ENCODE data around the gene TENM3.

Gene TENM3

GRCh38 chr4:182704948-182705347 is 461.7 kb downstream of the TENM3 start:
- DNase-seq = no peak

GRCh38 chr4:182705389-182705788 is 462.2 kb downstream of the TENM3 start:
- DNase-seq = no peak

DNA sequence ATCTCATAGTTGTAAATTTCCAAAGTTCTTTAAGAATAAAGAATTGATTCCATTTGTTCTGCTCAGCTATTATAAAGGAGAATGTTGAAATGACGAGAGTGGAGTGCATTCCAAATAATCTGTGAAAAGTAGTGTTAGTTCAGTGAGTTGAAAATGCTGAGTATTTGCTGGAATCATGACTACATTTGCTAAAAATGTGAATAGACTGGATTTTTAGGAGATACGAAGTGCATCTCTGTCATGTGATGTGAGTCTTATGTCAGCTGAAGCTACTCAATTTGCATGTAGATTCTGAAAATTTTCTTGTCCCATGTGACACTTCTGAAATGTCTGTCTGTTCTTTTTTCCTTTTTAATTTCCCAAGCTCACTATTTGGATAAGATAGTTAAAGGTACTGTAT is 468.0 kb downstream of the TENM3 start:
- DNase-seq = no peak

DNA sequence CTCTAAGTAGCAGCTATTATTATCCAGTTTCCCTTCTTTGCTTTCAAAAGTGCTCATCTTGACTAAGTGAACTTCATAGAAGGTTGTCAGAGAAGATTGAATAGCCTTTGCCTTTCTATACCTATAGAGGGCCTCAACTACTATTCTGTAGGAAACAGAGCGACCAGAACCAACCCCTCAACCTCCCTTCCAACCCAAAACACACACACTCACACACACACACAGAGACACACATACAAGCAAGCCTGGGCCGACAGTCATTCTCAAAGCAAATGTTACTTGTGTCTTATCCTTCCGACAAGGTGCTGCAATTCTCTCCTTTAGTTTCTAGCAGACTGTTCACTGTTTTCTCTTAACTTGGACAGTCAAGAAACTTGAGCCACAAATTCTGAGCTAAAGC is 472.3 kb downstream of the TENM3 start:
- DNase-seq = no peak

DNA sequence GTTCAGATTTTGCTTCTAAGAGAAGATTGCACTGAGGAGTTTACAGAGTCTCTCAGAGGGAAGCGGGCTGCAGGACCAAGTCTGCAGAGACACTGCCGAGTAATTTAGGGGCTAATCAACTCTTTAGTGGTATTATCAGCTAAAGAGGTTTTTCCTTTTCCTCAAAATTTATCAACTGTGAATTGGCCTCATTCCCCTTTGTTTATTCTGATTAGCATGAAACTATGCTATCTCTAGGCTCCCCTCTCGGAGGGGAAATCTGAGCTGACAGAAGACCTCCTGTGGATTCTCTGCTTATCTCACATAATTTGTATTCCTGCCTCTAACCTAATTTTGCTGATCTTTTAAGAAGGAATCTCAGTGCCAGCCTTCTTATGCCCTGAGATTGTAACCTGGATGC is 473.0 kb downstream of the TENM3 start:
- no peak for DNase-seq

GRCh38 chr4:182717788-182718583 is 474.8 kb downstream of the TENM3 start:
- no peak for DNase-seq

DNA sequence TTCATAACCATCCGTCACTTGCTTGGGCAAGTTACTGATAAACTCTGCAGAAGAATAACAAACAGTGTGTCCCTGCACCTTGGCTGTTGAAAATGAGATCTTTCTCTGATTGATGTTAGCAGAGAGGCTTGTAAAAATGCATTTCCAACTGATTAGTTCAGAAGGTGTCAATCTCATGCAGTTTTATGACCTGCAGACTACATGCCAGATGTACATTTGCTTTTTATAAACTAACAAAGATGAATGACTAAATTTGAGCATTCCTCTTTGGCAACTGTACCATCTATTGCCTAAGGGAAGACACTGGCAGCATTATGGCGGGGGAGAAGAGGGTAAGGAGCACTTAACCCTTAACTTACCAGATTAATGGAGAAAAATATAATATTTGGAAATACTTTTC is 481.2 kb downstream of the TENM3 start:
- DNase-seq = no peak

DNA sequence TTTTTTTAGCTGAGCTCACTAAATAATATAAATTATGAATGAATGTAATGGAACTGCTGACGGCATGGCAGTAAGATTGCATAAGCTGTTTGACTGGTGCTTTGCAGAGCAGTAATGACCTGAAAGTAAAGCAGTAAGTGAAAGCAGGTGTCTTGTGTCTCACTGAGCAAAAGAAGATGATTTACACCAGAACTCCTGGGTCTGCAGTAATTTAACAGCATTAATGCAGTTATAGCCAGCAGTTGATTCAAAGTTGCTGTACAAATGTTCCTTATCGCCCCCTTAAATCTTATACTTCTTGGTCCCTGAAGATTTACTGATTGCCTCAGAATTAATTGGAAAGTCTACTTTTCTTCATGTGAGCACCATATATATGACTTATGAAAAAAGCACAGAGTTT is 486.3 kb downstream of the TENM3 start:
- no peak for DNase-seq

GRCh38 chr4:182730791-182731190 is 487.6 kb downstream of the TENM3 start:
- no peak for DNase-seq

GRCh38 chr4:182736207-182736606 is 493.0 kb downstream of the TENM3 start:
- DNase-seq = no peak

DNA sequence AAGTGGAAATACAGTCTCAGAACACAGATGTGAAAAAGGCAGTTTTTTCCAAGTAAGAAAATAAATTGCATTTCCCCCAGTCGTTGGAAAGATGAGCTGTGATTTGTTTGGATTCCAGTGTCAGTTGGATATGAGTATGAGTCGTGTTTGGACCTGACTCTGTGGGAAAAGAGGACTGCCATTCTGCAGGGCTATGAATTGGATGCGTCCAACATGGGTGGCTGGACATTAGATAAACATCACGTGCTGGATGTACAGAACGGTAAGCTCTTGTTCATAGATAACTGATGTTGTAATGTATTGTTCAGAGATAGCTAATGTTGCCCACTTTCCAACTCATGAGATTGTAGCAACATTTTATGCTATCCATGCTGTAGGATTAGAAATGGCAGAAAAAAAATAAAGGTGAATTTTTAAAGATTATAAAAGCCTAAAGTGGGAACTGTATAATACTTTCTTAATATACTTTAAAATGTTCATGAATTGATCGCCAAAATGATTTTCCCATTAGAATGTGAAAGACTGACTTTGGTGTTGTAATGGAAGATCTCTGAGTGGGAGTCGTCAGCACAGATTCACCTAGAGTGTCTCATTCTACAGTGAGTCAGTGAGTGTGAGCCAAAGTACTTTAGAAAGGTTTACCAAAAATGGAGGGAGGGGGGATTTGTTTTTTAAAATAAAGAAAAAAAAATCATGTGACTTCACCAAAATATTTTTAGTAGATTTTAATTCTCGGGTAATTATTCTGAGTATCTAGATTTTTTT is 495.3 kb downstream of the TENM3 start:
- no peak for DNase-seq

GRCh38 chr4:182740256-182740655 is 497.1 kb downstream of the TENM3 start:
- DNase-seq = no peak

- DNase-seq = no peak
These were observed 497.9 kb downstream of the TENM3 start for GRCh38 chr4:182741054-182741453.

DNA sequence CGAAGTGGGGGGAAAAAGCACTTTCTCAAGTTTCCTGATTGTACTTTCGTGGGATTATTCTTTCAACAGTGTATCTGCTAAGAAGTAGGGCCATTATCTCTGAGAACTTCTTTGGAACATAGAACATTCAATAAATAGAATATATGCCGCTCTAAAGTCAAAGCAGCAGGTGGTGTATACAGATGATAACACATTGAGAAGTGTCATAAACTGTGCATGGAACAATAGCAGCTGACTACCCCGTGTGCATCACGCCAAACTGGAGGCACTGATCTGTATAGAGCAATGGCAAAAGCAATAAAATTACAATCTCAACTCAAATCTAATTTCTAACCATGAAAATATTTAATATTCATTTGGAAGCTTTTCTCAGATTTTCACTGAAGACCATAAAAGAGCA is 498.7 kb downstream of the TENM3 start:
- DNase-seq = no peak

- DNase-seq = no peak
These were observed 500.6 kb downstream of the TENM3 start for GRCh38 chr4:182743815-182744214.

GRCh38 chr4:182745237-182745636 is 502.0 kb downstream of the TENM3 start:
- DNase-seq = no peak

GRCh38 chr4:182746876-182747275 is 503.7 kb downstream of the TENM3 start:
- DNase-seq = no peak

DNA sequence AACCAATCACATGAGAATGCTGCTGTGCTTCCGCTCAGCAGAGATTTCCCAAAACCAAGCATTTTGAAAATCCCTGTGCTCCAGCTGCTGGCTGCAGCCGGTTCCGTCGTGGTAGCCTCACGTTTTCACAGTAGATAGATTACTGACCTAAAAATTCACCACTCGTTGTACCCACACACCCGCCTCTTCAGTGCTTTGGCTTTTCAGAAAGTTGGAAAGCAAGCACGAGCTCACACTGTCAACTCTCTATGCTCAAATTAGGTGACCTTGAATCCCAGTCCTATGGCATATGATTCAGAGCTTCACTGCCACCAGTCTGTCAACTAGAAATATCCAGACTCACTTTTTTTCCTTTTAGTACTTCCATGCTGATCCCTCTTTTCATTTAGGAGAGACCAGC is 505.1 kb downstream of the TENM3 start:
- DNase-seq = no peak

GRCh38 chr4:182748949-182749348 is 505.7 kb downstream of the TENM3 start:
- DNase-seq = no peak

- DNase-seq = no peak
These were observed 506.5 kb downstream of the TENM3 start for GRCh38 chr4:182749667-182750167.

DNA sequence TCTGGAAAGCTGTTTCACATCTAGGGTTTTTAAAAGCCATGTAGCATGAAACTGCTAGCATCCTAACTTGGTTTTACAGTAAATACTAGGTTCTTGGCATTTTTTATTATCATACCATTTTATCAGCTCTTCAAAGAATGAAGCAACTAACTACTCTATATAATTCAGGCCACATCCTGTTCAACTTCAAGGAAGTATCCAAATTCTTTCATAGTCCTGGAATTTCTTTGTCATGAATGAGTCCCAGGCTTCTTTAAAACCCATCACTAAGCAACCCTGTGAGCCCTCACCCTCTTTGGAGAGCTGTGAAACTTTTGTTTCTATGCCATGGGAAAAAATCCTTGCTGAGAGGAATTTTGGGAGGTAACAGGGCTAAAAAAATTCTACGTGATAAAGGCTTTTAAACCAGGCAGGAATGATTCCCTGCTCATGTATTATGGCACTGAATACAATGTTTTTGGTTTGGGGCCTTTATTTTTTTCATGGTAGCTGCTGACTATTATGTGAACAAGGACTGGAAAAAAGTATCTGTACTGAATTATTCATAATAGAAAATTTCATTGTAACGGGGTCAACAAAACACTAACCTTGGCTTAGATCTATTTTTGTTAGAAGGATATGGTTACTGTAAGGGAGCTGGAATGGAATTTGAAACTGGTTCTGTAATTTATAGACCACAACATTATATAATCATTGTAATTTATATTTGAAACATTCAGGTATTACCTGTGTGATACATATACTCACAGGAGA is 509.1 kb downstream of the TENM3 start:
- DNase-seq = no peak

- no peak for DNase-seq
These were observed 511.7 kb downstream of the TENM3 start for GRCh38 chr4:182754895-182755294.

- DNase-seq = no peak
These were observed 513.0 kb downstream of the TENM3 start for GRCh38 chr4:182756161-182756690.

Measured in stimulated activated CD8-positive, alpha-beta memory T cell treated with anti-CD3 and anti-CD28 coated beads, Interleukin-4, amount 100 ng/mL, for 48 hours (primary cell).